Neural cell (in vitro differentiated cells): ENCODE results near the gene DNASE2. TPM values are rescaled to one million over a fixed set of nuclear protein-coding genes. Genes with fewer than 3 reads are reported as not detected.

Source experiments
- H2AFZ ChIP-seq: fragments of 200-600, 300-800 bp; sonication (generic), shearing (Covaris generic); 2 replicates; pipeline ENCODE4 v1.6.0; 2014; ENCODE audit warnings: low read depth, mild to moderate bottlenecking, antibody characterized with exemption, low read length, moderate library complexity
- H3F3A ChIP-seq: fragments of 200-600 bp; shearing (Covaris generic); 2 replicates; pipeline ENCODE4 v1.6.1; 2016; ENCODE audit warnings: mild to moderate bottlenecking, moderate library complexity, mixed read lengths, antibody characterized with exemption, low read length; ENCODE audit not compliant: insufficient read depth, poor library complexity, severe bottlenecking
- H3K27ac ChIP-seq: fragments of 200-600, 300-800 bp; sonication (generic), shearing (Covaris generic); 2 replicates; pipeline ENCODE4 v1.5.1; 2014; ENCODE audit warnings: mild to moderate bottlenecking, low read length, moderate library complexity
- H3K27me3 ChIP-seq: fragments of 300-800, 200-600 bp; sonication (generic), shearing (Covaris generic); 2 replicates; pipeline ENCODE4 v1.6.0; 2014; ENCODE audit warnings: mild to moderate bottlenecking, low read depth, low read length, moderate library complexity; ENCODE audit not compliant: insufficient read depth
- H3K36me3 ChIP-seq: fragments of 300-800, 200-600 bp; sonication (generic), shearing (Covaris generic); 2 replicates; pipeline ENCODE4 v1.5.1; 2014; ENCODE audit warnings: mild to moderate bottlenecking, antibody characterized with exemption, low read length, moderate library complexity; ENCODE audit not compliant: insufficient read depth
- H3K4me2 ChIP-seq: fragments of 300-800, 200-600 bp; sonication (generic), shearing (Covaris generic); 2 replicates; pipeline ENCODE4 v1.6.0; 2014; ENCODE audit warnings: mild to moderate bottlenecking, low read length
- H3K4me3 ChIP-seq: fragments of 300-800, 200-600 bp; sonication (generic), shearing (Covaris generic); 2 replicates; pipeline ENCODE4 v1.5.1; 2014; ENCODE audit warnings: mild to moderate bottlenecking, low read length, moderate library complexity
- H3K79me2 ChIP-seq: fragments of 200-600 bp; shearing (Covaris generic); replicated peaks from 2 replicates; pipeline ENCODE4 v1.6.0; 2014; ENCODE audit warnings: mild to moderate bottlenecking, low read length, moderate library complexity; ENCODE audit not compliant: insufficient read depth
- H3K9ac ChIP-seq: fragments of 300-800, 200-600 bp; sonication (generic), shearing (Covaris generic); 2 replicates; pipeline ENCODE4 v1.6.1; 2016; ENCODE audit warnings: mild to moderate bottlenecking, low read length, mixed read lengths
- H3K9me2 ChIP-seq: fragments of 200-600 bp; shearing (Covaris generic); 2 replicates; pipeline ENCODE4 v1.6.1; 2016; ENCODE audit warnings: mild to moderate bottlenecking, low read length, mixed read lengths; ENCODE audit not compliant: insufficient read depth
- H3K9me3 ChIP-seq: fragments of 200-600, 300-800 bp; sonication (generic), shearing (Covaris generic); 2 replicates; pipeline ENCODE4 v1.6.1; 2016; ENCODE audit warnings: mild to moderate bottlenecking, mixed run types, low read length, moderate library complexity, mixed read lengths
- H4K20me1 ChIP-seq: fragments of 200-600 bp; shearing (Covaris generic); 2 replicates; pipeline ENCODE4 v1.6.1; 2016; ENCODE audit warnings: mild to moderate bottlenecking, mixed run types; ENCODE audit not compliant: insufficient read depth
- CTCF ChIP-seq: fragments of 450-650 bp; IDR thresholded peaks from 2 replicates; pipeline ENCODE4 v1.5.1; 2014; ENCODE audit warnings: antibody characterized with exemption, mild to moderate bottlenecking, moderate library complexity; ENCODE audit not compliant: poor library complexity, severe bottlenecking
- EP300 ChIP-seq: fragments of 450-650 bp; conservative IDR thresholded peaks from 2 replicates; pipeline ENCODE4 v1.6.1; 2014; ENCODE audit warnings: antibody characterized with exemption, mild to moderate bottlenecking, moderate library complexity; ENCODE audit not compliant: poor library complexity, severe bottlenecking
- EZH2 ChIP-seq: fragments of 200-600, 300-800 bp; shearing (Covaris generic), sonication (generic); IDR thresholded peaks from 2 replicates; pipeline ENCODE4 v1.6.1; 2014; ENCODE audit warnings: antibody characterized with exemption, low read length, borderline replicate concordance, mild to moderate bottlenecking; ENCODE audit not compliant: insufficient read depth, poor library complexity, severe bottlenecking
- MXI1 ChIP-seq: fragments of 450-650 bp; conservative IDR thresholded peaks from 2 replicates; pipeline ENCODE4 v1.6.1; 2014; ENCODE audit warnings: antibody characterized with exemption, mild to moderate bottlenecking; ENCODE audit not compliant: poor library complexity, severe bottlenecking
- POLR2AphosphoS5 ChIP-seq: IDR thresholded peaks from 2 replicates; pipeline ENCODE4 v1.6.1; 2012
- RAD21 ChIP-seq: fragments of 450-650 bp; conservative IDR thresholded peaks from 2 replicates; pipeline ENCODE4 v1.6.1; 2014; ENCODE audit warnings: antibody characterized with exemption, mild to moderate bottlenecking, moderate library complexity
- SMC3 ChIP-seq: fragments of 450-650 bp; conservative IDR thresholded peaks from 2 replicates; pipeline ENCODE4 v1.6.1; 2014; ENCODE audit warnings: antibody characterized with exemption, mild to moderate bottlenecking, moderate library complexity; ENCODE audit not compliant: poor library complexity
- TAF1 ChIP-seq: IDR thresholded peaks from 2 replicates; pipeline ENCODE4 v1.6.1; 2012; ENCODE audit warnings: low read depth
- polyA plus RNA-seq: library from polyadenylated mRNA; depleted of rRNA; stranded (reverse); fragments of >200 nt; gene quantifications from 2 replicates; pipeline ENCODE4 v1.2.3, GENCODE V29; 2014
- TF ChIP-seq, protein P1 (sequence below): IDR thresholded peaks from 2 replicates; pipeline ENCODE4 v1.6.1; 2012; ENCODE audit warnings: borderline replicate concordance

Gene DNASE2
- polyA plus RNA-seq, 1 donor from 2014 or later = 0.59 TPM

GRCh38 chr19:12858041-12858928 is 23.0 kb downstream of the DNASE2 start:
- peaks cover 4% of the 10 kb centered on the region for H3K36me3 ChIP-seq
- TF ChIP-seq RAD21 (no peak), EP300 (no peak), POLR2AphosphoS5 (no peak), EZH2 (no peak), TAF1 (no peak), MXI1 (no peak), CTCF (no peak), SMC3 (no peak)
- TF ChIP-seq, protein P1, sequence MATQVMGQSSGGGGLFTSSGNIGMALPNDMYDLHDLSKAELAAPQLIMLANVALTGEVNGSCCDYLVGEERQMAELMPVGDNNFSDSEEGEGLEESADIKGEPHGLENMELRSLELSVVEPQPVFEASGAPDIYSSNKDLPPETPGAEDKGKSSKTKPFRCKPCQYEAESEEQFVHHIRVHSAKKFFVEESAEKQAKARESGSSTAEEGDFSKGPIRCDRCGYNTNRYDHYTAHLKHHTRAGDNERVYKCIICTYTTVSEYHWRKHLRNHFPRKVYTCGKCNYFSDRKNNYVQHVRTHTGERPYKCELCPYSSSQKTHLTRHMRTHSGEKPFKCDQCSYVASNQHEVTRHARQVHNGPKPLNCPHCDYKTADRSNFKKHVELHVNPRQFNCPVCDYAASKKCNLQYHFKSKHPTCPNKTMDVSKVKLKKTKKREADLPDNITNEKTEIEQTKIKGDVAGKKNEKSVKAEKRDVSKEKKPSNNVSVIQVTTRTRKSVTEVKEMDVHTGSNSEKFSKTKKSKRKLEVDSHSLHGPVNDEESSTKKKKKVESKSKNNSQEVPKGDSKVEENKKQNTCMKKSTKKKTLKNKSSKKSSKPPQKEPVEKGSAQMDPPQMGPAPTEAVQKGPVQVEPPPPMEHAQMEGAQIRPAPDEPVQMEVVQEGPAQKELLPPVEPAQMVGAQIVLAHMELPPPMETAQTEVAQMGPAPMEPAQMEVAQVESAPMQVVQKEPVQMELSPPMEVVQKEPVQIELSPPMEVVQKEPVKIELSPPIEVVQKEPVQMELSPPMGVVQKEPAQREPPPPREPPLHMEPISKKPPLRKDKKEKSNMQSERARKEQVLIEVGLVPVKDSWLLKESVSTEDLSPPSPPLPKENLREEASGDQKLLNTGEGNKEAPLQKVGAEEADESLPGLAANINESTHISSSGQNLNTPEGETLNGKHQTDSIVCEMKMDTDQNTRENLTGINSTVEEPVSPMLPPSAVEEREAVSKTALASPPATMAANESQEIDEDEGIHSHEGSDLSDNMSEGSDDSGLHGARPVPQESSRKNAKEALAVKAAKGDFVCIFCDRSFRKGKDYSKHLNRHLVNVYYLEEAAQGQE = no peak
- H3F3A ChIP-seq = no peaks in the 10 kb centered on the region
- H4K20me1 ChIP-seq = no peaks in the 10 kb centered on the region
- no peaks in the 10 kb centered on the region for H3K79me2 ChIP-seq
- no peak overlapping the region for H3K27ac ChIP-seq
- H3K27me3 ChIP-seq = no peaks in the 10 kb centered on the region
- no peak overlapping the region for H3K4me2 ChIP-seq
- H3K9me2 ChIP-seq = no peaks in the 10 kb centered on the region
- H3K9me3 ChIP-seq = no peaks in the 10 kb centered on the region
- no peak overlapping the region for H2AFZ ChIP-seq
- H3K9ac ChIP-seq = no peak overlapping the region
- no peak overlapping the region for H3K4me3 ChIP-seq

- Histone ChIP-seq H3K9ac (no peak overlapping the region), H3K9me3 (no peaks in the 10 kb centered on the region), H4K20me1 (no peaks in the 10 kb centered on the region), H3K79me2 (no peaks in the 10 kb centered on the region), H3K9me2 (no peaks in the 10 kb centered on the region), H3K4me3 (no peak overlapping the region), H3K27ac (no peak overlapping the region), H3F3A (no peaks in the 10 kb centered on the region), H3K4me2 (no peak overlapping the region), H2AFZ (no peak overlapping the region), H3K27me3 (no peaks in the 10 kb centered on the region), H3K36me3 (peaks cover 11% of the 10 kb centered on the region)
- no peak for TF ChIP-seq EZH2
- TF ChIP-seq POLR2AphosphoS5 = no peak
- TF ChIP-seq MXI1 = no peak
- TF ChIP-seq, protein P1 = no peak
- TF ChIP-seq RAD21 = no peak
- TF ChIP-seq TAF1 = no peak
Observed at GRCh38 chr19:12856653-12857052, 24.6 kb downstream of the DNASE2 start.
